Measurements from ENCODE around the gene OR2B2. TPM values are rescaled to one million over a fixed set of nuclear protein-coding genes. Genes with fewer than 3 reads are reported as not detected.
"Not testable (repeated sequence)": the region's sequence is repeated elsewhere in the genome, so short reads cannot be mapped to it uniquely, and the experiment has no call there.

Gene OR2B2
- total RNA-seq, 1 donor from 2014 or later: not detected

DNA sequence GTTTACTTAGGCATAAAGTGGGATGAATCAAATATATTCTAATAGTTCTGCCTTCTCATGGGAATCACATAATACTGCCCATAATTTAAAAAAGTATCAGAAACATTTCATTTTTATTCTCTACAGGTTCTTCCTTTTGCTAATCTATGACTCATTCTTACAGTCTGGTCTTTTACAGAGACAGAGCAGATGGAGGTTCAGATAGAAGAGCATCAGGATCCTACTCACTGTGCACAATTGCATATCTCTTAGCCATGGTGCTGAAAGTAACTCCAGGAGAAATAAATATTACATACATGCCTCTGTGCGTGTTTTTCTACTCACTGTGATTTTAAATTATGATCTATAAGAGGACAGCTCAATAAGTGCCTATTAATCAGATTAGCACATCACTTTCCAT is 28.6 kb upstream of the OR2B2 start:
- no peak for ATAC-seq

DNA sequence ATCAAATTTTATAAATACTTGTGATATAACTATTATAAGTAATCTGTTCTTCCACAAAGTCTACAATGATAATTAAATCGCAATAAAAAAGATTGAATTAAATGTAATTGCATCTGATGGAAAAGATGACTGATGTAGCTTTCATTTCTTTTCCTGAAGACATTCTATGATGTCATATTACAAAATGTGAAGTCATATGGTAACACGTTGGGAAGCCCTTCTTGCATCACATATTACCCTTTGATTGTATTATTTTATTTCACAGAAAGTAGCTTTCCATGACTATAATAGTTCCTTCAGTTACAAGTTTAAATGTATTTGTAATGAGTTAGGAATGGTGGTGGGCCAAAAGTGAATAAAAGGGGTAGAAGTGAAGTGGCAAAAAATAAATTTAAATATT is 19.0 kb upstream of the OR2B2 start:
- intact Hi-C loops (cut with DNase I): no loop called here

More for the DNA sequence above, 28.6 kb upstream of the OR2B2 start:
- Histone ChIP-seq H3K4me3 (no peak overlapping the region), H3K27me3 (peaks cover 5% of the 10 kb centered on the region), H3K9me3 (no peaks in the 10 kb centered on the region), H3K4me1 (no peaks in the 10 kb centered on the region), H3K36me3 (no peaks in the 10 kb centered on the region), H3K27ac (no peak overlapping the region)
- TF ChIP-seq, protein P1, sequence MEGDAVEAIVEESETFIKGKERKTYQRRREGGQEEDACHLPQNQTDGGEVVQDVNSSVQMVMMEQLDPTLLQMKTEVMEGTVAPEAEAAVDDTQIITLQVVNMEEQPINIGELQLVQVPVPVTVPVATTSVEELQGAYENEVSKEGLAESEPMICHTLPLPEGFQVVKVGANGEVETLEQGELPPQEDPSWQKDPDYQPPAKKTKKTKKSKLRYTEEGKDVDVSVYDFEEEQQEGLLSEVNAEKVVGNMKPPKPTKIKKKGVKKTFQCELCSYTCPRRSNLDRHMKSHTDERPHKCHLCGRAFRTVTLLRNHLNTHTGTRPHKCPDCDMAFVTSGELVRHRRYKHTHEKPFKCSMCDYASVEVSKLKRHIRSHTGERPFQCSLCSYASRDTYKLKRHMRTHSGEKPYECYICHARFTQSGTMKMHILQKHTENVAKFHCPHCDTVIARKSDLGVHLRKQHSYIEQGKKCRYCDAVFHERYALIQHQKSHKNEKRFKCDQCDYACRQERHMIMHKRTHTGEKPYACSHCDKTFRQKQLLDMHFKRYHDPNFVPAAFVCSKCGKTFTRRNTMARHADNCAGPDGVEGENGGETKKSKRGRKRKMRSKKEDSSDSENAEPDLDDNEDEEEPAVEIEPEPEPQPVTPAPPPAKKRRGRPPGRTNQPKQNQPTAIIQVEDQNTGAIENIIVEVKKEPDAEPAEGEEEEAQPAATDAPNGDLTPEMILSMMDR (IDR thresholded peaks at IDR 0.05): no peak
- intact Hi-C loops (cut with DNase I): no loop called here
- DNase-seq: no peak

DNA sequence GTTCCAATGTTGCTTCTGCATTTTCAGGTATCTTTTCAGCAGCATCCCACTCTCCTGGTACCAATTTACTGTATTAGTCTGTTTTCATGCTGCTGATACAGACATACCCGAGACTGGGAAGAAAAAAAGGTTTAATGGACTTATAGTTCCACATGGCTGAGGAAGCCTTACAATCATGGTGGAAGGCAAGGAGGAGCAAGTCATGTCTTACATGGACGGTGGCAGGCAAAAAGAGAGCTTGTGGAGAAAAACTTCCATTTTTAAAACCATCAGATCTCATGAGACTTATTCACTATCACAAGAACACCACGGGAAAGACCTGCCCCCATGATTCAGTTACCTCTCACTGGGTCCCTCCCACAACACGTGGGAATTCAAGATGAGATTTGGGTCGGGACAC is 17.7 kb upstream of the OR2B2 start:
- H3K36me3 ChIP-seq; H3K27ac ChIP-seq; ATAC-seq; DNase-seq; H3K9me3 ChIP-seq; H3K27me3 ChIP-seq; intact Hi-C loops (cut with DNase I); H3K4me1 ChIP-seq; H3K4me3 ChIP-seq: not testable (repeated sequence)

More for the DNA sequence above, 19.0 kb upstream of the OR2B2 start:
- H3K4me1 ChIP-seq: no peaks in the 10 kb centered on the region
- ATAC-seq (no peak), DNase-seq (no peak)
- H3K27ac ChIP-seq: no peak overlapping the region
- H3K27me3 ChIP-seq: peaks cover 3% of the 10 kb centered on the region
- H3K4me3 ChIP-seq: no peak overlapping the region
- H3K36me3 ChIP-seq: no peaks in the 10 kb centered on the region
- TF ChIP-seq, protein P1 (IDR thresholded peaks at IDR 0.05): no peak
- no peaks in the 10 kb centered on the region for H3K9me3 ChIP-seq

DNA sequence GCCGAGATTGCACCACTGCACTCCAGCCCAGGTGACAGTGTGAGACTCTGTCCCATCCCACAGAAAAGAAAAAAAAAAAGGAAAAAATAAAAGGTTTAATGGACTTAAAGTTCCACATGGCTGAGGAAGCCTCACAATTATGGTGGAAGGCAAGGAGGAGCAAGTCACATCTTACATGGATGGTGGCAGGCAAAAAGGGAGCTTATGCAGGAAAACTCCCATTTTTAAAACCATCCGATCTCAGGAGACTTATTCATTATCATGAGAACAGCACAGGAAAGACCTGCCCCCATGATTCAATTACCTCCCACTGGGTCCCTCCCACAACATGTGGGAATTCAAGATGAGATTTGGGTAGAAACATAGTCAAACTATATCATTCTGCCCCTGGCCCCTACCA is 15.8 kb upstream of the OR2B2 start:
- H3K27ac ChIP-seq; intact Hi-C loops (cut with DNase I); H3K27me3 ChIP-seq; H3K4me1 ChIP-seq; ATAC-seq; H3K9me3 ChIP-seq; H3K4me3 ChIP-seq; DNase-seq; H3K36me3 ChIP-seq: not testable (repeated sequence)

DNA sequence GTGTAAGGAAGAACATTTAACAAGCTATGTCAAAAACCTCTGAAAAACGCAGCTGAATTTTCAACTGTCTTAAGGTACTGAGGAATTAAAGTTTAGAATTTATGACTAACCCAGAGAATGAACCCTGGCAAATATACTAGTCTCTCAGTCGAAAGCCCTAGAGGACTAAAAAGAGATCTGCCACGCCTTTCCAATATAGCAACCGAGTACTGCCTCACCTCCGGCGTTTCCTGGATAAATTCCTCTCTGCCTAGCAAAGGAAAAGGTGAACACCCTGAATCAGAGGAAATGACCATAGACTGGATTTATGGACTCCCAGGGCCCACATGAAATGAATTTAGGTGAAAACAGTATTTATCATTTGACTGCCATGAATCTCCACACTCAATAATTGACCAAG is 12.0 kb upstream of the OR2B2 start:
- H3K9me3 ChIP-seq: no peaks in the 10 kb centered on the region
- TF ChIP-seq, protein P1 (IDR thresholded peaks at IDR 0.05): no peak
- intact Hi-C loops (cut with DNase I): no loop called here
- no peak for ATAC-seq
- DNase-seq: no peak
- H3K27ac ChIP-seq: no peak overlapping the region
- H3K36me3 ChIP-seq: no peaks in the 10 kb centered on the region
- H3K4me1 ChIP-seq: no peaks in the 10 kb centered on the region
- no peaks in the 10 kb centered on the region for H3K27me3 ChIP-seq
- H3K4me3 ChIP-seq: no peak overlapping the region

DNA sequence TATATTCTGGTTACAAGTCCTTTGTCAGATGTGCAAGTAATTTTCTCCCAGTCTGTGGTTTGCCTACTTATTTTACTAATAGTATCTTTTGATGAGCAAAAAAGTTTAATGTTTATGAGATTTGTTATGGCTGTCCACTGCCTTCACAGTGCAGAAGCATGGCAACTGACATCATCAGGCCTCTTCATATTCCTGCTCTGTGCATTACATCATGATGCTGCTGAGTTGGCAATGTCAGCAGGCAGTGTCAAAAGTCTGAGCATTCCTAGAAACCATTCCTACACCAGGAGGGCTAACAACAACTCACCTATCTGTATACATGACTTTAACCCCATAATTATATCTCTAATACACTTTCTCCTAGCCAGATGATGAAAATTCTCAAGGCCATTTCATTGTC is 10.8 kb upstream of the OR2B2 start:
- Histone ChIP-seq H3K27ac (no peak overlapping the region), H3K27me3 (no peaks in the 10 kb centered on the region), H3K36me3 (no peaks in the 10 kb centered on the region), H3K4me1 (no peaks in the 10 kb centered on the region), H3K4me3 (no peak overlapping the region), H3K9me3 (no peaks in the 10 kb centered on the region)
- ATAC-seq: no peak
- intact Hi-C loops (cut with DNase I): no loop called here
- no peak for DNase-seq
- TF ChIP-seq, protein P1 (IDR thresholded peaks at IDR 0.05): no peak

DNA sequence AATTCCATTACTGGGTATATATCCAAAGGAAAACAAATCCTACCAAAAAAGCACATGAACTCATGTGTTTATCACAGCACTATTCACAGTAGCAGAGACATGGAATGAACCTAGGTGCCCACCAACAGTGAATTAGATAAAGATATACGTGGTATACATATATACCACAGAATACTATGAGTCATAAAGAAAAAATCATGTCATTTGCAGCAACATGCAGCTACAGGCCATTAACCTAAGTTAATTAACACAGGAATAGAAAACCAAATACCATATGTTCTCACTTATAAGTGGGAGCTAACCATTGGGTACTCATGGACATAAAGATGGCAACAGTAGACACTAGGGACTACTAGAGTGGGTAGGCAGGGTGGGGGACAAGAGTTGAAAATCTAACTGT is 4.2 kb downstream of the OR2B2 start:
- Histone ChIP-seq H3K9me3 (no peaks in the 10 kb centered on the region), H3K4me3 (no peak overlapping the region), H3K27me3 (no peaks in the 10 kb centered on the region), H3K27ac (no peak overlapping the region), H3K36me3 (no peaks in the 10 kb centered on the region), H3K4me1 (no peaks in the 10 kb centered on the region)
- TF ChIP-seq, protein P1 (IDR thresholded peaks at IDR 0.05): no peak
- intact Hi-C loops (cut with DNase I): no loop called here
- DNase-seq (no peak), ATAC-seq (no peak)

Measured in upper lobe of right lung (tissue), 1 donor.